ENCODE measurements around the gene RBM10.

Gene RBM10

GRCh38 chrX:47146121-47146935 lies 1.3 kb downstream of the RBM10 start:
- TF ChIP-seq CTCF (IDR thresholded peaks at IDR 0.05; ENCODE audit: low read length, missing control alignments) = no peak
- no peak for DNase-seq (ENCODE audit: low read depth)
- H3K4me3 ChIP-seq (replicated peaks; ENCODE audit: low read depth, low read length) = peak overlapping the region; percentile 83

GRCh38 chrX:47146936-47147859 lies 2.2 kb downstream of the RBM10 start:
- peak overlapping the region; percentile 83 for H3K4me3 ChIP-seq (replicated peaks; ENCODE audit: low read depth, low read length)
- no peak for DNase-seq (ENCODE audit: low read depth)
- no peak for TF ChIP-seq CTCF (IDR thresholded peaks at IDR 0.05; ENCODE audit: low read length, missing control alignments)

- DNase-seq (ENCODE audit: low read depth) = peak; percentile 62
- TF ChIP-seq CTCF (IDR thresholded peaks at IDR 0.05; ENCODE audit: low read length, missing control alignments) = no peak
- H3K4me3 ChIP-seq (replicated peaks; ENCODE audit: low read depth, low read length) = no peak overlapping the region
Measured at GRCh38 chrX:47148946-47149345, 3.9 kb downstream of the RBM10 start.

- H3K4me3 ChIP-seq (replicated peaks; ENCODE audit: low read depth, low read length) = no peak overlapping the region
- TF ChIP-seq CTCF (IDR thresholded peaks at IDR 0.05; ENCODE audit: low read length, missing control alignments) = no peak
- no peak for DNase-seq (ENCODE audit: low read depth)
Measured at GRCh38 chrX:47151435-47151834, 6.4 kb downstream of the RBM10 start.

GRCh38 chrX:47156611-47157520 lies 11.8 kb downstream of the RBM10 start:
- DNase-seq (ENCODE audit: low read depth) = no peak
- no peak overlapping the region for H3K4me3 ChIP-seq (replicated peaks; ENCODE audit: low read depth, low read length)
- no peak for TF ChIP-seq CTCF (IDR thresholded peaks at IDR 0.05; ENCODE audit: low read length, missing control alignments)

- no peak overlapping the region for H3K4me3 ChIP-seq (replicated peaks; ENCODE audit: low read depth, low read length)
- DNase-seq (ENCODE audit: low read depth) = no peak
- TF ChIP-seq CTCF (IDR thresholded peaks at IDR 0.05; ENCODE audit: low read length, missing control alignments) = no peak
Measured at GRCh38 chrX:47158131-47158530, 13.1 kb downstream of the RBM10 start.

Data from fibroblast of pulmonary artery (primary cell).